Large intestine (tissue), 3 donors: ENCODE data around the gene KRTAP10-3. TPM values are rescaled to one million over a fixed set of nuclear protein-coding genes. Genes with fewer than 3 reads are reported as not detected.
"Not testable (repeated sequence)": the region's sequence is repeated elsewhere in the genome, so short reads cannot be mapped to it uniquely, and the experiment has no call there.

Experiments
- DNase-seq, 2 donors: peaks; one replicate each; pipeline versions ENCODE4 v3.0.0 to v3.0.0-alpha.2; 2013
- H3K27ac ChIP-seq: one replicate; pipeline ENCODE4 v1.5.1; 2013; ENCODE audit warnings: low read length
- H3K27me3 ChIP-seq: 2 replicates; pipeline ENCODE4 v1.6.1; 2013; ENCODE audit warnings: low read length; ENCODE audit not compliant: control insufficient read depth, insufficient read depth
- H3K36me3 ChIP-seq: 2 replicates; pipeline ENCODE4 v1.6.1; 2013; ENCODE audit warnings: low read length; ENCODE audit not compliant: control insufficient read depth, insufficient read depth
- H3K4me1 ChIP-seq: one replicate; pipeline ENCODE4 v1.6.1; 2013; ENCODE audit warnings: low read length; ENCODE audit not compliant: control insufficient read depth, insufficient read depth
- H3K4me3 ChIP-seq: one replicate; pipeline ENCODE4 v1.5.1; 2013; ENCODE audit warnings: low read length
- H3K9me3 ChIP-seq: one replicate; pipeline ENCODE4 v1.6.1; 2013; ENCODE audit warnings: mild to moderate bottlenecking, low read depth, low read length, moderate library complexity; ENCODE audit not compliant: control insufficient read depth
- WGBS: methylation state at CpG from one replicate; pipeline ENCODE4 v1.1.5; 2013; ENCODE audit warnings: low lambda C conversion rate; ENCODE audit not compliant: insufficient coverage; 5-methylcytosine and 5-hydroxymethylcytosine counted together
- polyA plus RNA-seq: library from polyadenylated mRNA; unstranded; fragments of 120-200 nt; gene quantifications from one replicate; pipeline ENCODE4 v1.2.1, GENCODE V29; 2013

The KRTAP10-3 gene
- polyA plus RNA-seq, 1 donor: not detected

GRCh38 chr21:44569861-44570517 is 11.4 kb upstream of the KRTAP10-3 start:
- DNase-seq: no peak

GRCh38 chr21:44568667-44569556 is 10.3 kb upstream of the KRTAP10-3 start:
- Histone ChIP-seq H3K4me1 (no peaks in the 10 kb centered on the region), H3K36me3 (no peaks in the 10 kb centered on the region), H3K9me3 (peaks cover 6% of the 10 kb centered on the region), H3K4me3 (no peak overlapping the region), H3K27ac (no peak overlapping the region), H3K27me3 (no peaks in the 10 kb centered on the region)
- no peak for DNase-seq
- WGBS: 89% methylated on average over 4 of the region's 27 CpGs

More at GRCh38 chr21:44569861-44570517, 11.4 kb upstream of the KRTAP10-3 start:
- Histone ChIP-seq H3K4me1 (peaks cover 3% of the 10 kb centered on the region), H3K27me3 (no peaks in the 10 kb centered on the region), H3K27ac (no peak overlapping the region), H3K36me3 (no peaks in the 10 kb centered on the region), H3K4me3 (no peak overlapping the region), H3K9me3 (peaks cover 6% of the 10 kb centered on the region)
- no CpG with 5 or more reads among the region's 12 CpGs for WGBS

- no CpG with 5 or more reads among the region's 12 CpGs for WGBS
- no peaks in the 10 kb centered on the region for H3K36me3 ChIP-seq
- H3K4me3 ChIP-seq: no peak overlapping the region
- H3K27me3 ChIP-seq: no peaks in the 10 kb centered on the region
- no peak overlapping the region for H3K27ac ChIP-seq
- no peaks in the 10 kb centered on the region for H3K4me1 ChIP-seq
- no peak for DNase-seq
- H3K9me3 ChIP-seq: peaks cover 6% of the 10 kb centered on the region
Measured at GRCh38 chr21:44568261-44568660, 9.7 kb upstream of the KRTAP10-3 start.

GRCh38 chr21:44567481-44568171 is 9.0 kb upstream of the KRTAP10-3 start:
- H3K9me3 ChIP-seq: peaks cover 6% of the 10 kb centered on the region
- no peaks in the 10 kb centered on the region for H3K27me3 ChIP-seq
- no peaks in the 10 kb centered on the region for H3K36me3 ChIP-seq
- WGBS: 82% methylated on average over 2 of the region's 18 CpGs
- no peak overlapping the region for H3K4me3 ChIP-seq
- H3K27ac ChIP-seq: no peak overlapping the region
- H3K4me1 ChIP-seq: no peaks in the 10 kb centered on the region
- no peak for DNase-seq

- DNase-seq: no peak
- peaks cover under 1% of the 10 kb centered on the region for H3K9me3 ChIP-seq
- no CpG with 5 or more reads among the region's 1 CpG for WGBS
- H3K36me3 ChIP-seq: no peaks in the 10 kb centered on the region
- H3K27ac ChIP-seq: no peak overlapping the region
- no peak overlapping the region for H3K4me3 ChIP-seq
- H3K27me3 ChIP-seq: no peaks in the 10 kb centered on the region
- no peaks in the 10 kb centered on the region for H3K4me1 ChIP-seq
Measured at GRCh38 chr21:44566403-44566802, 7.8 kb upstream of the KRTAP10-3 start.

GRCh38 chr21:44564886-44565598 is 6.4 kb upstream of the KRTAP10-3 start:
- no peak for DNase-seq
- Histone ChIP-seq H3K27me3 (no peaks in the 10 kb centered on the region), H3K4me3 (no peak overlapping the region), H3K27ac (no peak overlapping the region), H3K9me3 (no peaks in the 10 kb centered on the region), H3K4me1 (no peaks in the 10 kb centered on the region), H3K36me3 (no peaks in the 10 kb centered on the region)
- WGBS: 100% methylated on average over 1 of the region's 1 CpG

GRCh38 chr21:44564099-44564498 is 5.5 kb upstream of the KRTAP10-3 start:
- H3K4me1 ChIP-seq: no peaks in the 10 kb centered on the region
- no peaks in the 10 kb centered on the region for H3K27me3 ChIP-seq
- H3K36me3 ChIP-seq: no peaks in the 10 kb centered on the region
- no CpG with 5 or more reads among the region's 1 CpG for WGBS
- H3K4me3 ChIP-seq: no peak overlapping the region
- DNase-seq: no peak
- no peak overlapping the region for H3K27ac ChIP-seq
- no peaks in the 10 kb centered on the region for H3K9me3 ChIP-seq

- H3K36me3 ChIP-seq, H3K4me3 ChIP-seq, H3K27ac ChIP-seq, H3K9me3 ChIP-seq, DNase-seq, H3K4me1 ChIP-seq: not testable (repeated sequence)
- WGBS: no CpG with 5 or more reads among the region's 10 CpGs
- peaks cover 12% of the 10 kb centered on the region for H3K27me3 ChIP-seq
Measured at GRCh38 chr21:44558329-44558675, 293 bp downstream of the KRTAP10-3 start.

GRCh38 chr21:44557491-44558328 is 885 bp downstream of the KRTAP10-3 start:
- H3K4me3 ChIP-seq: no peak overlapping the region
- no peaks in the 10 kb centered on the region for H3K4me1 ChIP-seq
- no CpG with 5 or more reads among the region's 30 CpGs for WGBS
- H3K9me3 ChIP-seq: no peaks in the 10 kb centered on the region
- no peak for DNase-seq
- H3K27me3 ChIP-seq: peaks cover 13% of the 10 kb centered on the region
- no peak overlapping the region for H3K27ac ChIP-seq
- H3K36me3 ChIP-seq: no peaks in the 10 kb centered on the region
